Mammary epithelial cell (primary cell): Measurements from ENCODE around the gene CFAP45.

Experiments
- EZH2 ChIP-seq: IDR thresholded peaks from 2 replicates; pipeline ENCODE4 v1.6.1; 2012; ENCODE audit warnings: low read length, inconsistent platforms, borderline replicate concordance
- TF ChIP-seq, protein P1 (sequence below), 2 donors: IDR thresholded peaks in 1 of 2; conservative IDR thresholded peaks in 1 of 2; 2 replicates each; pipeline ENCODE4 v1.5.1; 2011 to 2012; ENCODE audit warnings: inconsistent platforms in 2 of 2, low read length in 2 of 2, mild to moderate bottlenecking in 2 of 2, control low read depth in 1 of 2, low read depth in 1 of 2; ENCODE audit not compliant: insufficient read depth in 1 of 2; ENCODE audit errors: extremely low read depth in 1 of 2

DNA sequence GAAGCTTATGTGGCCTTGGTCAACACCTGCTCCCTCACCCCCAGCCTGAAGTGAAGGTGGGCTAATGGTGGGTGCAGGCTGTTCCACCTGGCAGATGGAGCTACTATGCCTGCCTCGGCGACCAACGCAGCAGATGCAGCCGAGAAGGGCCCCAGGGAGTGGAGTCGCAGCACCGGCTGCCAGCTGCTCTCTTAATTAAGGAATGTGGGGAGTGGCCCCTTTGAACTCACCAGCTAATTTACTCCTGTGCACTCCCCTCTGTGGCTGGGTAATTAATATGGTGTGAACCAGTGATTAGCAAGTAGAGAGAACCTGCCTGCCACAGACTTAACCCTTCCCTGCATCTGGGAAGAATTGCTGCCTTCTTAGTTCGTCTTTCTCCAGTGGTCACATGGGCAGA lies 76.6 kb downstream of the CFAP45 start:
- TF ChIP-seq, protein P1, sequence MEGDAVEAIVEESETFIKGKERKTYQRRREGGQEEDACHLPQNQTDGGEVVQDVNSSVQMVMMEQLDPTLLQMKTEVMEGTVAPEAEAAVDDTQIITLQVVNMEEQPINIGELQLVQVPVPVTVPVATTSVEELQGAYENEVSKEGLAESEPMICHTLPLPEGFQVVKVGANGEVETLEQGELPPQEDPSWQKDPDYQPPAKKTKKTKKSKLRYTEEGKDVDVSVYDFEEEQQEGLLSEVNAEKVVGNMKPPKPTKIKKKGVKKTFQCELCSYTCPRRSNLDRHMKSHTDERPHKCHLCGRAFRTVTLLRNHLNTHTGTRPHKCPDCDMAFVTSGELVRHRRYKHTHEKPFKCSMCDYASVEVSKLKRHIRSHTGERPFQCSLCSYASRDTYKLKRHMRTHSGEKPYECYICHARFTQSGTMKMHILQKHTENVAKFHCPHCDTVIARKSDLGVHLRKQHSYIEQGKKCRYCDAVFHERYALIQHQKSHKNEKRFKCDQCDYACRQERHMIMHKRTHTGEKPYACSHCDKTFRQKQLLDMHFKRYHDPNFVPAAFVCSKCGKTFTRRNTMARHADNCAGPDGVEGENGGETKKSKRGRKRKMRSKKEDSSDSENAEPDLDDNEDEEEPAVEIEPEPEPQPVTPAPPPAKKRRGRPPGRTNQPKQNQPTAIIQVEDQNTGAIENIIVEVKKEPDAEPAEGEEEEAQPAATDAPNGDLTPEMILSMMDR (conservative IDR thresholded peaks at IDR 0.05 in 1 of 2, IDR thresholded peaks at IDR 0.05 in 1 of 2; ENCODE audit: extremely low read depth in 1 of 2, insufficient read depth in 1 of 2, low read depth in 1 of 2, low read length in 2 of 2) = no peak
- TF ChIP-seq EZH2 = no peak
